GM10847 (cell line): Measurements from ENCODE around the gene UST.

Experiments
- POLR2A ChIP-seq: IDR thresholded peaks from 2 replicates; pipeline ENCODE4 v1.6.1; 2011; ENCODE audit not compliant: insufficient read length; ENCODE audit errors: extremely low read depth

Gene UST

DNA sequence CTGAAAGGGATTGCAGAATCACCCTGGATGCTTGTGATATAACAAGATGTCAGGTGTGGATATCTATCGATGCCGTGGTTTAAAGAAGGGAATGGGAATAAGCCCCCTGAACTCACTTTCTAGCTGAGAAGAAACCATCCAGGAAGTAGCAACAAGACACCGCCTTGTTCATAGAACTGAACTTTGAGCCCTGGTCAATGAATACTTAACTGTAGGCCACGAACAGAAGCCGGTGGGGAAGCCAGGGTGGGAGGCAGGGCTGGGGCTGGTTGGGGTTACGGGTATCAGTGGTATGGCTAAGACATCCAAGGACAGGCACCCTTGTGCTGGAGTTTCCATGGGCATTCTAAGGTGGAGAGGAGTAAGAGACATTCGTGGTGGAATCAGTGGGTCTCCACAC is 61.0 kb downstream of the UST start:
- no peak for TF ChIP-seq POLR2A

DNA sequence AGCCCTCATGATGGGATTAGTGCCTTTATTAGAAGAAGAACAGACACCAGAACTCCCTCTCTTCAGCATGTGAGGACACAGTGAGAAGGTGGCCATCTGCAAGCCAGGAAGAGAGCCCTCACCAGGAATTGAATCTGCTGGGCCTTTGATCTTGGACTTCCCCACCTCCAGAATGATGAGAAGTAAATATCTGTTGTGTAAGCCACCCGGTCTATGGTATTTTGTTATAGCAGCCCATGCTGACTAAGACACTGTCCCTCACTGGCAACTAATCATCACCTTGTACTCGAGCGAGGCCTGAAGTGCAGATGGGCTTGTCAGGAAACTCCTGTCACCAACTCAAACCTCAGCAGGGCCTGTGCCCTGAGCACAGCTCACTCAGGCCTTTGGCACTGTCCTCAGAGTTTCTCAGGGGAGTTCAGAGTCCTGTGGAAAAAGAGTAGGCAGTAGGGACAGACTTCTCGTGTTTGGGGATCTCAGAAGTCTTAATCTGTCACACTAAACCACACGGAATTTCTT is 62.0 kb downstream of the UST start:
- no peak for TF ChIP-seq POLR2A

DNA sequence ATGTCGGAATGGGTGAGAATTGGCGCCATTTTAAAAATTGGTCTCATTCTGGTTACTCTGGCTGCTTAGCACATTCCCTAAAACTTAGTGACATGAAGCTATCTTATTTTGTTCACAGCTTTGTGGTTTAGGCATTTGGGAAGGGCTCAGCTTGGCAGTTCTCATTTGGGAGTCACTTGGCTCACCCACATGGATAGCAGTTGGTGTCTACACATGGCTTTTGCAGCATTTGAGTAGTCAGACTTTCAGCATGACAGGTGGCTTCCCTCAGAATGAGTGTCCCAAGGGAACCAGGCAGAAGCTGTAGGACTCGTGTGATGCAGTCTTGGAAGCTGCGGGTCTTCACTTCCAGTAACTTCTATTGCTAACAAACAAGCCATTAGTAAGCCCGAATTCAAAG is 64.6 kb downstream of the UST start:
- no peak for TF ChIP-seq POLR2A

DNA sequence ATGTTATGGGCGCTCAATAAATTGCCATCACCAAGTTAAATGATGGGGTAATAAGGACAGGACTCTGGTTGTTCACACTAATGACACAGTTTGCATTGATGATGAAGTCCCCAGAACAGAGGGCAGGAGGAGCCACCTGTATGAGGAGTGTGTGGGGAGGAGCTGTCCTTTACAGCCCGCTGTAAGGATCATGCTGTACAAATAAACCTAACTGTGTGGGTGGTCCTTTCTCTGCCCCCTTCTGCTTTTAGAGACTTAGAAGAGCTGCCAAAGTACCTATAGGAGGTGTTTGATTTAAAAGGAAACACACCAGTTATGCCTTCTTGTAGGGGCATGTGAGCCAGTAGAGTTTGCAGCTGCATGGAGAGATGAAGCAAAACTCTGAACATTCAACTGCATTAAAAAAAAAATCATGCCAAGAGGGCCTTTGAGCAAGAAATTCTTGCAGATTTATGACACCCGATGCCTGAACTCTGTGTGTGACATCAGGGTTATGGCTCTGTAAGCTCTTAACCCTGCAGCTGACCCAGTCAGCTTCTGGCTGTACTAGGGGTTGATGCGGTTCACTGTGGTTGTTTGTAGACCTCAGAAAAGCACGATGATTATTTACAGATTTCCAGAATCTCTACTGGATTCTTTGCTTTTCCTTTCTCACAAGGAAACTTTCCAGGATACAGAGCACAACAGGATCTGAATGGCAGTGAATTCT is 67.4 kb downstream of the UST start:
- no peak for TF ChIP-seq POLR2A

DNA sequence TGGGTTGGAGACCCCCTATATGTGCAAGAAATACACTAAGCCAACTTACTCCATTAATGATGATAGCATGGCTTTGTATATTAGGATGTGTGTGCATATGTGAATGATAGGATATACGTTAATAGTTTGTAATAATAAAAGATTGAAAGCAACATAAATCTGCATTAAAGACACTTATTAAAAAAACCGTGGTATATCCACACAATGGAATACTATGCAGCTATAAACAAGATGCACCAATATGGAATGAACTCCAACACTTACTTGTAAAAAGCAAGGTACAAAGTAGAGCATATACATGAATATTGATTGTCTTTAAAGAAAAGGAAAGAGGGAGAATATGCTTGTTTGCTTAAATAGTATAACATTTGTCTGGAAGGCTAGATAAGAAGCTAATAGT is 68.0 kb downstream of the UST start:
- TF ChIP-seq POLR2A = no peak

DNA sequence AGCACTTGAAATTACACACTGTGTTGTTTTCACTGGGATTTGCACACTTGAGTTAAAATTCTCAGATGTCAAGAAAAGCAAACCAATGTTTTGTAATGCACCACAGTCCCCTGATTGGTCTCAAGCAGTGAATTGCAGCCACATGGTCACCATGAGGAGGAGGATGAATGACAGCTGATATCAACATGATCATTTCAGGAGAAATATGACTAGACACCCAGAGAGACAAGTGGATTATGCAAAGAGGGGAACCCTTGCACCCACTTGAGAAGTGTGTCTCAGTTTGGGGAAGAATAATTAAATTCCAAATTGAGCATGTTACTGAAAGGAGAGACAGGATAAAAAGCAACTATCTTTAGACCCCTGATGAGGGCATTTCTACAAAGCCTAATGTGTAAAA is 69.3 kb downstream of the UST start:
- TF ChIP-seq POLR2A = no peak

DNA sequence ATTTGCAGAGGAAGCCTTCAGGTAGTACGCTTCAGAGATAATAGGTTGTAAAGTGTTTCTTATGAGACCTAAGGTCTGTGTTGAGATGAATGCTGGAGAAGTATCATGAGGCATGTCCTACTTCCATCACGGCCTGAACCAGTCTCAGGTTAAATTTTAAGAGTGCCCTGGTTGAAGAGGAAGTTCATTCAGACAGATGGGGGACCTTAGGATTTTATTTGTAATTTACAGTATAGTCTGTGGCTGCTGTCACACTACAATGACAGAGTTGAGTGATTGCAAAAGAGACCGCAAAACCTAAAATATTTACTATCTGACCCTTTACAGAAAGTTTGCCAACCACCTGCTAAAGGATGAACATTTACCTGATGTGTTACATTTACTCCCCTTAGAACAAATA is 70.9 kb downstream of the UST start:
- no peak for TF ChIP-seq POLR2A

DNA sequence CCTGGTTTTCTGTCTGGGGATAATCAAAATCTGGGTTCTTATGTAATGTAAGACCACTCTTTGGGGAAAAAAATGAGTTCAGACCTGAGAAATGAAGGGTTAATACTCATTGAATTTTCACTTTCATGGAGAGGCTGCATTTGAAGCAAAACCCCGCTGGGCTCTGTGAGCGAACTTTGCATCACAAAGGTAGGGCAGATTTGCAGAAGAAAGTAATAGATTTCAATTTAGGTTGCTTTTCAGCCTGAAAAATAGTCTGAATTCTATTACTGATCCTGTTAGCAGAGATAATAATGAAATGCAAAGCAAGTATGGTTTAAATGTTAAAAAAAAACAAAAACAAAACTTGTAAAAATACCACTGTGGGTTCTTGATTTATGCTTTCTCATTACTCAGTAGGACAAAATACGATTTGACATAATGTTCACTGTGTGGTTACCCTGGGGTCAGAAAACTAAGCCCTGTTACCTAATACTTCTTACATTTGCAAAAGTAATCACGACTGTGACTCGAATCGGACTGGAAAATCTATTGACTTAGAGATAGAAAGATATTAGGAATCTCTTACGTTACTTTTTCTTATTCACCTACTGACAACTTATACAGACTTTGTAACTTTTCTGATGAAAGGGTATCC is 72.2 kb downstream of the UST start:
- TF ChIP-seq POLR2A = no peak

DNA sequence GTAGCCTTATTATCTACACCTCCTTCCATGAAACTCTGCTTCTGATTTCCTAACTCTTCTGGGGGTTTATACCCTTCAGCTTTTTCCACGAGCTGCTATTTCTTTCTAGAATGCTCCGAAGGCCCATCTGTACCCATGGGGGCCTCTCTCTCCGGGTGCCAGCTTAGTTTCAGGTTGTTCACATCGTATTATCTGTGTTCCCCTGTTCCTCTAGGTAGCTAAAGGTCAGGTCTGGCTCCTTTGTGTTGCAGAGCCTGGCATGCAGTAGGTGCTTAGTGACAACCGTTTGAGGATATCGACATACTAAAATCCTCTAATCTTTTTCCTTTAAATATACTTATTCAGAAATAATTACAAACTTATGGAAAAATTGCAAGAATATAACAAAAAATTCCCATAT is 73.0 kb downstream of the UST start:
- no peak for TF ChIP-seq POLR2A

DNA sequence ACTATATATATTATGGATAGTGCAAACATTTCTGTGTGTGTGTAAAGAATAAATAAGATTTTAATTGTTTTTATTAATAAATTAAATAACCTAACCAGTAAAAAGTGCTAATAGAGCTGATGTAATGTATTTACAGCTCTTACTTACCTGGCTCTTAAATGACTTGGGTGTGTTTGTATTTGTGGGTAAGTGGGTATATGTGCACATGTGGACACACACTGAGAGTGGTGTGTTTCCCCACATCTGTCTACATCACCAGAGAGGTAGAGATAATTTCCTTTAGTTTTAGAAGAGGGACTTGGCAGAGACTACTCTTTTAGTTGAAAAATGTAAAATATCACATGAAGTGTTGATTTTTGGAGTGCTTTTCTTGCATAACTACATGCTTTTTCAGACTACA is 76.0 kb downstream of the UST start:
- TF ChIP-seq POLR2A = no peak

DNA sequence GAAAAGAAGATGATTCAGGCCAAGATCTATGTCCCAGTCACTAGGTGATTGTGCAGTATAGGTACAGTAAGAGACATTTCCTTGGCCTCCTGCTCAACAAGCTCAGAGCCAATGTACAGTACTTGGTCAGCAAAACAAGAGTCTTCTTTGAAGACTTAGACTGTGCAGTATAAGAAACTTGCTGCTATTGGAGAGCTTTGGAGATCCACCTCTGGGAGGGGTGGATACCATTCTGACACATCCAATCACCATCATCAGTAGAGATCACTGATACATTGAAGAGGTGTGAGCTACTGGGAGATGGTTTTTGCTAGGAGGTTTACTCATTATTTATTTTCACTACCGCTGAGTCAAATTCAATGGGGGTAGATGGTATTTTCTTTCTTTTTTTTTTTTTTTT is 77.5 kb downstream of the UST start:
- TF ChIP-seq POLR2A = no peak

DNA sequence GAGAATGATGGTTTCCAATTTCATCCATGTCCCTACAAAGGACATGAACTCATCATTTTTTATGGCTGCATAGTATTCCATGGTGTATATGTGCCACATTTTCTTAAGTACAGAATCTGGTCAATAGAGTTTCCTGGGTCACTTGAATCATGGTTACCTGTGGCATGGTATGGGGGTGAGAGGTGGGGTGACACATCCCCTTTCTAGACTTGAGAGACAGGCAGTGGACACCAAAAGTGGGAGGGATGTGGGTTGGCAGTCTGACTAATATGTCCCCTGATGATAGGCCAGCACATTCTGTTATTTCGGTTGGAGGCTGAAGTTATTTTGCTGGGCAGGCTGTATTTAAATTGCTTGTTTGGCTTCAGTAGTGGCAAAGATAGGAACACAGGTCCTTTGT is 78.1 kb downstream of the UST start:
- TF ChIP-seq POLR2A = no peak

DNA sequence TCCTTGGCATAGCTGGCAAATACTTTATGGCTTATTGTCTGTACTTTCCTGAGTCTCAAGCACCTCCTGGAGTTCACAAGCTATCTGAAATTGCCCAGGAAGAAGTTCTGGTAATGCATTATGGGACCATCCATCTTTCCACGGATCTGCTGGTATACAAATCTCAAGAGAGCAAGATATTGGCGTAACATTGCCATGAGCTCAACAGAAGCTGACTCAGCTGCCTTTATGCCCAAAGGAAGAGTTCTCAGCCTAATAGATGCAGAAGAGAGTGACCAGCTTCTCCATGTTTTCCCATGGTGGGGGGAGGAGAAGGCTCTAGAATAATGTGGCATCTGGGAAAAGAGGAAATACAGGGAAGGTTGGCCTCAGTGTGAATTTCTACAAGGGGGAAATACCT is 78.7 kb downstream of the UST start:
- TF ChIP-seq POLR2A = no peak

DNA sequence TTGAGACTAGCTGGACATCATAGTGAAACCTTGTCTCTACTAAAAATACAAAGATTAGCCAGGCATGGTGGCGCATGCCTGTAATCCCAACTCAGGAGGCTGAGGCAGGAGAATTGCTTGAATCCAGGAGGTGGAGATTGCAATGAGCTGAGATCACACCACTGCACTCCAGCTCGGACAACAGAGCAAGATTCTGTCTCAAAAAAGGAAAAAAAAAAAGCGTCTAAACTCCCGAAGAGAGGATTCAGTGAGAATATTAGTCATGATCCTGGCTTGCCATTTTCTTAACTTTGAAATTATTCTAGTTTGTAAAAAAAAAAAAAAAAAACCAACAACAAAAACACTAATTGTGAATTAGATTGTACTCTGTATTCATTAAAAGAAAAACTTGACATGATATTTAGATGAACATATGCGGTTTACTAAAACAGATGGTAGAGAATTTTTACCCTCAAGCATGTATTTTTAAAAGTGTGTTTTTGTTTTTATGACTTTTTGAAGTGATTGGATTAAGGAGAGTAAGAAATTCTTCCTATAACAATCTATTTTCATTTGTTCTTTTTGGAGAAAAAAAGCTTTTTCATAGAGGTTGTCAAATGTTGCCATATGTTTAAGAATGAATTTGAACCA is 80.7 kb downstream of the UST start:
- no peak for TF ChIP-seq POLR2A

DNA sequence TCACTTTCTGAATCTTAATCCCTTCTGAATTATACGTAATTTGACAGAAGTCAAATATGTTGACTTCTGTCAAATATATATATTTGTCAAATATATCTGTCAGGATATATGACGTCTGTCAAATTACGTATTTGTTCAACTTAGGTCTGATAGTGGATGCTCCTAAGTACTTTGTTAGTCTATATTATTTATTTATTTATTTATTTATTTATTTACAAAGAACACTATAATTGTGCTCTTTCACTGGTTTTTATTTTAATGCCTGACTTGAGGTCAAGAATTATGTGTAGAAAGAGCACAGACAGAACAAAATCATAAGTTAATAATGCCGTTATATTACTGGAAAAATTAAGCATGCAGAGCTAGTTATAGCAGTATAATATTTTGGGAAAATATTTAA is 81.2 kb downstream of the UST start:
- TF ChIP-seq POLR2A = no peak

DNA sequence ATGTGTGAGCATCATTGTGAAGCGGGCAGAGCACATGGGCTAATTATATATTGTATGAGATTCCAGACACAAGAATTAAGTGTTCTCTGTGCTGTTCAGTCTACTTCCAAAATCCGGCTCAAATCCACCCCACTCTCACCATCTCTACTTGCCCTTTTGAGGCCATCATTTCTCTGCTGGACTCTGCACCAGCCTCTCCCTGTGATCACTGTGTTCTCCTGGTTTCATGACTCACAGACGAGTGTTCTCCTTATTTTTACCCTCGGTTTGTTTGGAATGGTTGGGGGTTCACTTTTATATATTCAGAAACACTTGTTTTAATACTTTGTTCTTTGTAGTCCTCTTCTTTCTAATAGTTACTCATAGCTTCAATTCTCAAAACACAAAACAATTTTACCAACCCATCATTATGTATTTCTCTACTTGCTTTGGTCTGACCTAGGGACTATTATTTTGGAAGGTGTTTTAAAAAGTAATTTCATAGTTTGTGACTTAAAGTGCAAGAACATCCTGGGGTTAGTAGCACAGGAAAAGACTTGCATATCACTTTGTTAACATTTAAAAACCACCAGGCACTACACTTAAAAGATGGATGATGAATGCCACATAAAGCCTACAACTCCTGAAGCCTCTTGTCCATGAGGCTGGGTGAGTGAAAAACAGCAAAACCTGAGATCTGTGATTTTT is 82.7 kb downstream of the UST start:
- TF ChIP-seq POLR2A = no peak

DNA sequence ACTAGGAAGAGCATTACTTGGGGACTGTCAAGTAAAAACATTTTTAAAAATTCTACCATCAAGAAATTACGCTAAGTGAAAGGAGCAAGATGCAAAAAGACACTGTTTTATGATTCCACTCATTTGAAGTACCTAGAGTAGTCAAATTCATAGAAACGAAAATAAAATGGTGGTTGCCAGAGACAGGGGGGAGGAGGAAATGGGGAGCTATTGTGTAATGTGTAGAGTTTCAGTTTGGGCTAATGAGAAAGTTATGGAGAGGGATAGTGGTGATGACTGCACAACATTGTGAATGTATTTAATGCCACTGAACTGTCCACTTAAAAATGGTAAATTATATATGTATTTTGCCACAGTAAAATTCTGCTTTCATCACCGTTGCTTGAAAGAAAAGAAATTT is 83.8 kb downstream of the UST start:
- TF ChIP-seq POLR2A = no peak

DNA sequence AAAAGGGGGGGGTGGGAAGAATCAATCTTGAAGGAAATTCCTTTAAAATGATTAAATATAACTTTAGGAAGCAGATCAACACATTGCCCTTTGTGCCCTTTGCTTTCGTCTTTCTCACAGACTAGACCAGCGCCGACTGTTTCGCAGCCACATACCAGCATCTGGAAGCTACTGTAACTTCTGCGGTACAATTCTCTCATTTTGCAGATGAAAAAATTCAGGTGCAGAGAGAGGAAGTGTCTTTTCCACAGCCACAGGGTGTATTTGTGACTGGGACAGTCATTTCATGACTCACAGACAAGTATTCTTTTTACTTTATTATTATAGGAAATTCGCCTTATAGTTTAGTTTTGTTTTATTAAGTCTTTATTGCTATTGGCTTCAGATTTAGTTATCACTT is 84.2 kb downstream of the UST start:
- no peak for TF ChIP-seq POLR2A
